Adrenal gland (tissue), 5 donors: ENCODE results near the gene CTPS2.

Experiments
- POLR2A ChIP-seq, 2 donors: fragments of 450-650 bp; IDR thresholded peaks; one replicate each; pipeline ENCODE4 v1.6.1; 2017; ENCODE audit warnings: antibody characterized with exemption in 2 of 2, mild to moderate bottlenecking in 2 of 2, moderate library complexity in 1 of 2
- TF ChIP-seq, protein P1 (sequence below), 6 experiments: fragments of 450-650 bp in 4 of 6; fragments of 200-600 bp in 2 of 6; sonication (generic) in 1 of 6; IDR thresholded peaks; 1 replicate in 5 of 6; 2 replicates in 1 of 6; pipeline versions ENCODE4 v1.5.1 to v1.8.0; 2016 to 2021; ENCODE audit warnings: antibody characterized with exemption in 6 of 6, mild to moderate bottlenecking in 2 of 6, moderate library complexity in 1 of 6
- donor health status: DM: no; HTN: no; CAD: no.

DNA sequence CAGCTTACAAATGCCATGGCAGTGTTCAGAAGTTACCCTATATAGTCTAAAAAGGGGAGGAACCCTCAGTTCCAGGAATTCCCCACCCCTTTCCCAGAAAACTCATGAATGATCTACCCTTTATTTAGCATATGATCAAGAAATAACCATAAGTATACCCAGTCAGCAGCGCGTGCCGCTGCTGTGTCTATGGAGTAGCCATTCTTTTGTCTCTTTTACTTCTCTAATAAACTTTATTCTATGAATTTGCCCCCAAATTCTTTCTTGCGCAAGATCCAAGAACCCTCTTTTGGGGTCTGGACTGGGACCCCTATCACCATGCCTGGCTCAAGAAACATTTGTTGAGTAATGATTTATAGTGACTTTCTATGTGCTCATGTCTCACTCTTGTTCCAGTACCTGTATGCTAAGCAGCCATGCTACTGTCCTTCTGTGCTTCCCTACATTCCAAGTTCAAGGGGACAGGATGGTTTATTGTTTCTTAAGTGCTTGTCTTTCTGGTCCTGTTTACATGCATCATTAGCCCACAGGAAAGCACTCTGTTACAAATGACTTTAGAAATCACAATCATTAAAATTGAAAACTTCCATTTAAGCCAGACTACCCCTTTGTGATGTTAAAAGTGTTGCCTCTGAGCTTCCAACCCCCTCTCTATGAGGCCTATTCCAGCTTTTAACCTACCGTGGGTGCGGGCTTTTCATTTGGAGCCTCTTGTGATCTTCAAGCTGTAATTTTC, 125.9 kb downstream of the CTPS2 start:
- TF ChIP-seq, protein P1, sequence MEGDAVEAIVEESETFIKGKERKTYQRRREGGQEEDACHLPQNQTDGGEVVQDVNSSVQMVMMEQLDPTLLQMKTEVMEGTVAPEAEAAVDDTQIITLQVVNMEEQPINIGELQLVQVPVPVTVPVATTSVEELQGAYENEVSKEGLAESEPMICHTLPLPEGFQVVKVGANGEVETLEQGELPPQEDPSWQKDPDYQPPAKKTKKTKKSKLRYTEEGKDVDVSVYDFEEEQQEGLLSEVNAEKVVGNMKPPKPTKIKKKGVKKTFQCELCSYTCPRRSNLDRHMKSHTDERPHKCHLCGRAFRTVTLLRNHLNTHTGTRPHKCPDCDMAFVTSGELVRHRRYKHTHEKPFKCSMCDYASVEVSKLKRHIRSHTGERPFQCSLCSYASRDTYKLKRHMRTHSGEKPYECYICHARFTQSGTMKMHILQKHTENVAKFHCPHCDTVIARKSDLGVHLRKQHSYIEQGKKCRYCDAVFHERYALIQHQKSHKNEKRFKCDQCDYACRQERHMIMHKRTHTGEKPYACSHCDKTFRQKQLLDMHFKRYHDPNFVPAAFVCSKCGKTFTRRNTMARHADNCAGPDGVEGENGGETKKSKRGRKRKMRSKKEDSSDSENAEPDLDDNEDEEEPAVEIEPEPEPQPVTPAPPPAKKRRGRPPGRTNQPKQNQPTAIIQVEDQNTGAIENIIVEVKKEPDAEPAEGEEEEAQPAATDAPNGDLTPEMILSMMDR (IDR thresholded peaks at IDR 0.05) = no peak
- TF ChIP-seq POLR2A (IDR thresholded peaks at IDR 0.05) = no peak
